ENCODE results near the gene MN1. TPM values are rescaled to one million over a fixed set of nuclear protein-coding genes. Genes with fewer than 3 reads are reported as not detected.

Gene MN1
- total and polyA plus RNA-seq, 2 of the 4 experiments (the other 2 are of a cell fraction), result 0.36 to 1.3 TPM

GRCh38 chr22:27775087-27775698 lies 26.4 kb downstream of the MN1 start:
- Histone ChIP-seq H3K9ac (ENCODE audit: low read depth, low read length) (no peak overlapping the region), H3K27me3 (ENCODE audit: control insufficient read depth, insufficient read depth, low read length) (no peaks in the 10 kb centered on the region), H3K4ac (ENCODE audit: low read depth, low read length) (no peak overlapping the region), H3K4me2 (ENCODE audit: low read depth, low read length) (no peak overlapping the region), H3K18ac (ENCODE audit: low read depth, low read length) (no peak overlapping the region), H3K4me1 (ENCODE audit: control insufficient read depth, insufficient read depth, low read length) (no peaks in the 10 kb centered on the region; the same call in 1 of the 2 replicates), H3K56ac (ENCODE audit: extremely low read depth, insufficient read depth, low read length) (no peak overlapping the region), H3K36me3 (ENCODE audit: control insufficient read depth, insufficient read depth, low read length) (peaks cover 8% of the 10 kb centered on the region; the same call in 1 of the 2 replicates), H3K9me3 (ENCODE audit: control insufficient read depth, insufficient read depth, low read length) (no peaks in the 10 kb centered on the region), H3K79me1 (ENCODE audit: low read depth in 1 of 2, low read length in 2 of 2) (no peaks in the 10 kb centered on the region; a peak in 1 of 4 replicates), H2AK9ac (replicated peaks; ENCODE audit: low read depth, low read length, poor library complexity) (peak overlapping the region; percentile 39), H2BK5ac (ENCODE audit: low read depth, low read length, poor library complexity, severe bottlenecking) (no peak overlapping the region), H3K9me1 (ENCODE audit: insufficient read depth, low read length) (no peaks in the 10 kb centered on the region), H3K23ac (ENCODE audit: low read depth, low read length) (no peak overlapping the region), H4K20me1 (ENCODE audit: insufficient read depth, low read length) (no peaks in the 10 kb centered on the region; the same call in 1 of the 2 replicates), H2BK20ac (ENCODE audit: low read depth, low read length) (no peak overlapping the region), H3K27ac (ENCODE audit: insufficient read depth, low read length) (no peak overlapping the region), H4K8ac (ENCODE audit: low read depth in 2 of 2, low read length in 2 of 2) (no peak overlapping the region), H2BK120ac (ENCODE audit: low read depth, low read length) (no peak overlapping the region), H2AFZ (replicated peaks; ENCODE audit: low read length, poor library complexity) (no peak overlapping the region), H3K4me3 (ENCODE audit: insufficient read depth, low read depth, low read length) (no peak overlapping the region), H3K14ac (replicated peaks; ENCODE audit: low read depth, low read length) (no peak overlapping the region), H4K91ac (ENCODE audit: insufficient read depth, low read depth, low read length) (no peak overlapping the region), H2BK15ac (ENCODE audit: low read depth, low read length) (no peak overlapping the region), H4K5ac (ENCODE audit: low read depth, low read length) (no peak overlapping the region), H2AK5ac (ENCODE audit: low read depth, low read length) (0 out of 2 replicates have a peak overlapping the region, but pooled peaks have one; percentile 10)
- no peak for TF ChIP-seq POLR2A (IDR thresholded peaks at IDR 0.05; ENCODE audit: low read depth, low read length)
- no peak for TF ChIP-seq NFE2L2 (IDR thresholded peaks at IDR 0.05; ENCODE audit: low read depth, low read length)
- TF ChIP-seq BHLHE40 (IDR thresholded peaks at IDR 0.05; ENCODE audit: low read depth, low read length), result no peak
- TF ChIP-seq MAZ (IDR thresholded peaks at IDR 0.05; ENCODE audit: borderline replicate concordance, low read depth, low read length), result no peak
- TF ChIP-seq, protein P1, sequence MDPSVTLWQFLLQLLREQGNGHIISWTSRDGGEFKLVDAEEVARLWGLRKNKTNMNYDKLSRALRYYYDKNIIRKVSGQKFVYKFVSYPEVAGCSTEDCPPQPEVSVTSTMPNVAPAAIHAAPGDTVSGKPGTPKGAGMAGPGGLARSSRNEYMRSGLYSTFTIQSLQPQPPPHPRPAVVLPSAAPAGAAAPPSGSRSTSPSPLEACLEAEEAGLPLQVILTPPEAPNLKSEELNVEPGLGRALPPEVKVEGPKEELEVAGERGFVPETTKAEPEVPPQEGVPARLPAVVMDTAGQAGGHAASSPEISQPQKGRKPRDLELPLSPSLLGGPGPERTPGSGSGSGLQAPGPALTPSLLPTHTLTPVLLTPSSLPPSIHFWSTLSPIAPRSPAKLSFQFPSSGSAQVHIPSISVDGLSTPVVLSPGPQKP (IDR thresholded peaks at IDR 0.05; ENCODE audit: borderline replicate concordance, low read depth, low read length), result no peak
- TF ChIP-seq RAD21 (IDR thresholded peaks at IDR 0.05; ENCODE audit: low read length), result no peak
- TF ChIP-seq FOS (IDR thresholded peaks at IDR 0.05; ENCODE audit: low read depth, low read length), result no peak
- TF ChIP-seq, protein P2, sequence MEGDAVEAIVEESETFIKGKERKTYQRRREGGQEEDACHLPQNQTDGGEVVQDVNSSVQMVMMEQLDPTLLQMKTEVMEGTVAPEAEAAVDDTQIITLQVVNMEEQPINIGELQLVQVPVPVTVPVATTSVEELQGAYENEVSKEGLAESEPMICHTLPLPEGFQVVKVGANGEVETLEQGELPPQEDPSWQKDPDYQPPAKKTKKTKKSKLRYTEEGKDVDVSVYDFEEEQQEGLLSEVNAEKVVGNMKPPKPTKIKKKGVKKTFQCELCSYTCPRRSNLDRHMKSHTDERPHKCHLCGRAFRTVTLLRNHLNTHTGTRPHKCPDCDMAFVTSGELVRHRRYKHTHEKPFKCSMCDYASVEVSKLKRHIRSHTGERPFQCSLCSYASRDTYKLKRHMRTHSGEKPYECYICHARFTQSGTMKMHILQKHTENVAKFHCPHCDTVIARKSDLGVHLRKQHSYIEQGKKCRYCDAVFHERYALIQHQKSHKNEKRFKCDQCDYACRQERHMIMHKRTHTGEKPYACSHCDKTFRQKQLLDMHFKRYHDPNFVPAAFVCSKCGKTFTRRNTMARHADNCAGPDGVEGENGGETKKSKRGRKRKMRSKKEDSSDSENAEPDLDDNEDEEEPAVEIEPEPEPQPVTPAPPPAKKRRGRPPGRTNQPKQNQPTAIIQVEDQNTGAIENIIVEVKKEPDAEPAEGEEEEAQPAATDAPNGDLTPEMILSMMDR (conservative IDR thresholded peaks at IDR 0.05; ENCODE audit: low read depth, low read length), result no peak
- ATAC-seq (ENCODE audit: low read depth) (0 out of 2 replicates have a peak, but pooled peaks have one; percentile 24), DNase-seq (peak; percentile 7)
- no TSS peak for BruUV-seq (replicated peaks)
- dilution Hi-C loops (cut with HindIII; ENCODE audit: low sequenced_read_pairs, unreplicated experiment) (no loop called here), intact Hi-C loops (cut with micrococcal nuclease) (no loop called here), in situ Hi-C loops (cut with MboI; ENCODE audit: low sequenced_read_pairs) (no loop called here)
- CTCF ChIA-PET, result no interaction called here
- POLR2A ChIA-PET (ENCODE audit: unreplicated experiment), result no interaction called here
- WGBS, 2 experiments (ENCODE audit: extremely low coverage in 2 of 2, insufficient read length in 1 of 2), result 91% methylated on average over 8 of the region's 18 CpGs; no CpG with 5 or more reads in 1 of the 2 experiments
